NOMO-1 treated with DMSO at 0.1 percent for 48 hours (cell line): ENCODE data around the gene USP20.

Source experiments
- DNase-seq: peaks from one replicate; lab custom pipeline; 2025; ENCODE audit not compliant: unreplicated experiment; lab: John Stamatoyannopoulos, UW

The USP20 gene

GRCh38 chr9:129914051-129914450 lies 78.8 kb downstream of the USP20 start:
- DNase-seq, result no peak

- DNase-seq, result no peak
These were observed 81.4 kb downstream of the USP20 start for GRCh38 chr9:129916707-129917106.

- DNase-seq, result no peak
These were observed 83.2 kb downstream of the USP20 start for GRCh38 chr9:129918296-129918950.

- no peak for DNase-seq
These were observed 84.0 kb downstream of the USP20 start for GRCh38 chr9:129919277-129919676.

- peak; percentile 66 for DNase-seq
These were observed 84.6 kb downstream of the USP20 start for GRCh38 chr9:129919841-129920240.

GRCh38 chr9:129921905-129922304 lies 86.6 kb downstream of the USP20 start:
- DNase-seq, result no peak

GRCh38 chr9:129923589-129923988 lies 88.3 kb downstream of the USP20 start:
- no peak for DNase-seq

GRCh38 chr9:129929496-129930125 lies 94.4 kb downstream of the USP20 start:
- DNase-seq, result no peak

GRCh38 chr9:129930743-129931142 lies 95.5 kb downstream of the USP20 start:
- no peak for DNase-seq
